Measurements from ENCODE around the gene MMADHC.

DNA sequence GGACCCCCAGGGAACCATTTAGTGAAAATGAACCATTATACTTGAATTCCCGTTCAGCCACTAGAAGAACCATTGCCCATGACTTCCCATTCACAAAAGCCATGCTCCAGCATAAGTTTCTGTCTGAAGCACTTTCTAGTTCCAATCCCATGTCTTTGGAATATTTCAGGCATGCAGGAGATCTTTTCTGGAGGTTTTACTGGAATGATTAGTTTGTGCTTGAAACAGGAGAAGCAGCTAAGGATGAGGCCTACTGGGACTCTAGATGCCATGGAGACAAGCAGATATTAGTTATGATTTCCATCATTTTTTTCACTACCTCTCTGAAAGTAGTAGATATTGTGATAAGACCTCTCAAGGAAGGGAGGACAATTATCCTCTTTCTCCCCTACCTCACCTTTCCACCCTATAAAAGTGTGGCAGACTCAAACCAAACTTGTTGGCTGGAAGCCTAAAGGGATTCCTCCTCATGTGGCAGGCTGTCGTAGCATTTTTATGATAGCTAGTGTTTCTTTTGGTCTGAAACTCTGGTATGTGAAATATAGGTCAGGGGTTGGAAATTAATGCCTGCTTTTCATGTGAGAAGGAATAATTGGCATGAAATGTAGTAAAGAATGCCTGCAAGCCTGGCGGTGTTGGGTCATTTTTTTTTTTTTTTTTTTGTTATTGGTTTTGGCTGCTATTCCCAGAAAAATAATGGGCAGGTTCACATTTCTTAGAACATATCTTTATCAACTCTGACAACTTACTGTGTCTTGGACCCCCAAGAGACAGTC is 29.3 kb upstream of the MMADHC start:
- TF ChIP-seq, protein P1, sequence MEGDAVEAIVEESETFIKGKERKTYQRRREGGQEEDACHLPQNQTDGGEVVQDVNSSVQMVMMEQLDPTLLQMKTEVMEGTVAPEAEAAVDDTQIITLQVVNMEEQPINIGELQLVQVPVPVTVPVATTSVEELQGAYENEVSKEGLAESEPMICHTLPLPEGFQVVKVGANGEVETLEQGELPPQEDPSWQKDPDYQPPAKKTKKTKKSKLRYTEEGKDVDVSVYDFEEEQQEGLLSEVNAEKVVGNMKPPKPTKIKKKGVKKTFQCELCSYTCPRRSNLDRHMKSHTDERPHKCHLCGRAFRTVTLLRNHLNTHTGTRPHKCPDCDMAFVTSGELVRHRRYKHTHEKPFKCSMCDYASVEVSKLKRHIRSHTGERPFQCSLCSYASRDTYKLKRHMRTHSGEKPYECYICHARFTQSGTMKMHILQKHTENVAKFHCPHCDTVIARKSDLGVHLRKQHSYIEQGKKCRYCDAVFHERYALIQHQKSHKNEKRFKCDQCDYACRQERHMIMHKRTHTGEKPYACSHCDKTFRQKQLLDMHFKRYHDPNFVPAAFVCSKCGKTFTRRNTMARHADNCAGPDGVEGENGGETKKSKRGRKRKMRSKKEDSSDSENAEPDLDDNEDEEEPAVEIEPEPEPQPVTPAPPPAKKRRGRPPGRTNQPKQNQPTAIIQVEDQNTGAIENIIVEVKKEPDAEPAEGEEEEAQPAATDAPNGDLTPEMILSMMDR (IDR thresholded peaks at IDR 0.05; ENCODE audit: poor library complexity): no peak
- no peak for TF ChIP-seq EZH2phosphoT487 (IDR thresholded peaks at IDR 0.05; ENCODE audit: low read depth, severe bottlenecking, unreplicated experiment)

All from hepatocyte (in vitro differentiated cells).